DND-41 (cell line): ENCODE measurements around the gene TMEM63B.
A peak's percentile ranks its signal among the peaks of the same experiment; 100 is the strongest.

Experiments
- ATAC-seq: fragments of 200-7000 bp; cut with Tn5 transposase; 3 replicates; pipeline ENCODE4 v1.9.1; 2021; ENCODE audit warnings: low read depth; ENCODE audit not compliant: insufficient read depth
- DNase-seq: peaks from one replicate; pipeline ENCODE4 v3.0.0-alpha.2; 2020
- H2AFZ ChIP-seq: 2 replicates; pipeline ENCODE4 v1.6.0; 2012; ENCODE audit warnings: low read depth, low read length
- H3K27ac ChIP-seq: 2 replicates; pipeline ENCODE4 v1.5.1; 2012; ENCODE audit warnings: low read length, inconsistent platforms
- H3K27me3 ChIP-seq: fragments of 200-600 bp; sonication (generic); 2 replicates; pipeline ENCODE4 v1.6.0; 2012; ENCODE audit warnings: low read length, mild to moderate bottlenecking, inconsistent platforms; ENCODE audit not compliant: insufficient read depth, poor library complexity
- H3K36me3 ChIP-seq: 2 replicates; pipeline ENCODE4 v1.5.1; 2012; ENCODE audit warnings: low read length, inconsistent platforms; ENCODE audit not compliant: insufficient read depth
- H3K4me1 ChIP-seq: 2 replicates; pipeline ENCODE4 v1.5.1; 2012; ENCODE audit warnings: mild to moderate bottlenecking, low read length; ENCODE audit not compliant: insufficient read depth
- H3K4me2 ChIP-seq: 2 replicates; pipeline ENCODE4 v1.6.0; 2012; ENCODE audit warnings: mild to moderate bottlenecking, moderate library complexity, low read length, inconsistent platforms; ENCODE audit not compliant: insufficient read depth
- H3K4me3 ChIP-seq, 2 experiments: fragments of 200-600 bp in 1 of 2; shearing (Covaris generic) in 1 of 2; 2 replicates each; pipeline ENCODE4 v1.5.1; 2012 to 2016; ENCODE audit warnings: inconsistent platforms in 2 of 2, low read length in 2 of 2, mild to moderate bottlenecking in 2 of 2, low read depth in 1 of 2, moderate library complexity in 1 of 2
- H3K79me2 ChIP-seq: 2 replicates; pipeline ENCODE4 v1.6.0; 2012; ENCODE audit warnings: low read length, inconsistent platforms; ENCODE audit not compliant: insufficient read depth
- H3K9ac ChIP-seq: 2 replicates; pipeline ENCODE4 v1.6.0; 2012; ENCODE audit warnings: low read depth, mild to moderate bottlenecking, inconsistent platforms, low read length, moderate library complexity
- H3K9me3 ChIP-seq: 2 replicates; pipeline ENCODE4 v1.5.1; 2012; ENCODE audit warnings: low read length, moderate library complexity, mild to moderate bottlenecking, inconsistent platforms; ENCODE audit not compliant: insufficient read depth, severe bottlenecking
- H4K20me1 ChIP-seq: 2 replicates; pipeline ENCODE4 v1.6.0; 2012; ENCODE audit warnings: low read length; ENCODE audit not compliant: insufficient read depth
- CTCF ChIP-seq: IDR thresholded peaks from 2 replicates; pipeline ENCODE4 v1.5.1; 2012; ENCODE audit warnings: borderline replicate concordance, low read length, moderate library complexity, mild to moderate bottlenecking; ENCODE audit not compliant: poor library complexity, severe bottlenecking; ENCODE audit errors: extremely low read depth
- EZH2 ChIP-seq: IDR thresholded peaks from 3 replicates; pipeline ENCODE4 v1.6.1; 2012; ENCODE audit warnings: borderline replicate concordance, low read depth, mild to moderate bottlenecking, moderate library complexity, low read length, inconsistent platforms; ENCODE audit not compliant: severe bottlenecking

Gene TMEM63B

GRCh38 chr6:44172731-44173500 lies 45.6 kb downstream of the TMEM63B start:
- H3K9ac ChIP-seq, result no peak overlapping the region
- no peaks in the 10 kb centered on the region for H4K20me1 ChIP-seq
- peak; percentile 94 for ATAC-seq
- no peak overlapping the region for H3K4me2 ChIP-seq
- H3K79me2 ChIP-seq, result no peaks in the 10 kb centered on the region
- TF ChIP-seq CTCF (peak; percentile 93), EZH2 (no peak)
- no peak overlapping the region for H3K4me3 ChIP-seq
- H2AFZ ChIP-seq, result no peak overlapping the region
- H3K9me3 ChIP-seq, result no peaks in the 10 kb centered on the region
- DNase-seq, result peak; percentile 76
- peaks cover 3% of the 10 kb centered on the region; the same call in 1 of the 2 replicates for H3K4me1 ChIP-seq
- no peaks in the 10 kb centered on the region for H3K36me3 ChIP-seq
- no peak overlapping the region for H3K27ac ChIP-seq
- H3K27me3 ChIP-seq, result peaks cover 2% of the 10 kb centered on the region

- DNase-seq, result no peak
- H3K9ac ChIP-seq, result no peak overlapping the region
- H3K36me3 ChIP-seq, result no peaks in the 10 kb centered on the region
- H3K27ac ChIP-seq, result no peak overlapping the region
- ATAC-seq, result no peak
- peaks cover 3% of the 10 kb centered on the region; the same call in 1 of the 2 replicates for H3K4me1 ChIP-seq
- H3K79me2 ChIP-seq, result no peaks in the 10 kb centered on the region
- H3K27me3 ChIP-seq, result no peaks in the 10 kb centered on the region
- H4K20me1 ChIP-seq, result no peaks in the 10 kb centered on the region
- no peak overlapping the region for H2AFZ ChIP-seq
- H3K4me3 ChIP-seq, result no peak overlapping the region
- no peak overlapping the region for H3K4me2 ChIP-seq
- TF ChIP-seq EZH2 (no peak), CTCF (no peak)
- H3K9me3 ChIP-seq, result no peaks in the 10 kb centered on the region
Observed at GRCh38 chr6:44176130-44176761, 48.9 kb downstream of the TMEM63B start.

DNA sequence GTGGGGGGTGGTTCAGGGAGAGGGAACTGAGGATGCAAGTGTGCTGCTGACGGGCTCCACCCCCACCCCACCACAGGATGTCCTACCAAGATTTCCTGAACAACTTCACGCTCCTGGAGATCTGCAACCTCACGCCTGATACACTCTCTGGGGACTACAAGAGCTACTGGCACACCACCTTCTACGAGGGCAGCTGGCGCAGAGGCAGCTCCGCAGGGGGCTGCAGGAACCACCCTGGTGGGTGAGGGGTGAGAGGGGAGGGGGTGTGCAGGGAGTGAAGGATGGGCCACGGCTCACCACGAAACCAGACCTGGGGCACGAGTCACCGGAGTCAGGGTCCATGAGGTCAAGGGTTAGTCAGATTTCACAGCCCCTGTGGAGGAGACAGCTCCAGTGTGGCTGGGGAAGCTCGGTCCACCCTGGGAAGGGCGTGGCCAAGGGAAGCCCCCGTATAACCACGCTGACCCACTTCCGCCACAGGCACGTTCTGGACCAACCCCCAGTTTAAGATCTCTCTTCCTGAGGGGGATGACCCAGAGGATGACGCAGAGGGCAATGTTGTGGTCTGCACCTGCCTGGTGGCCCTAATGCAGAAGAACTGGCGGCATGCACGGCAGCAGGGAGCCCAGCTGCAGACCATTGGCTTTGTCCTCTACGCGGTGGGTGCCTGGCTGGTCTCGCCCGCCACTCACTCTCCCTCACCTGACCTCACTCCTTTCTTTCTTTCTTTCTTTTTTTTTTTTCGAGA lies 49.6 kb downstream of the TMEM63B start:
- Histone ChIP-seq H3K9ac (no peak overlapping the region), H3K79me2 (no peaks in the 10 kb centered on the region), H3K4me2 (no peak overlapping the region), H3K36me3 (no peaks in the 10 kb centered on the region), H2AFZ (no peak overlapping the region), H3K4me1 (peaks cover 3% of the 10 kb centered on the region; the same call in 1 of the 2 replicates), H4K20me1 (no peaks in the 10 kb centered on the region), H3K9me3 (no peaks in the 10 kb centered on the region), H3K27me3 (no peaks in the 10 kb centered on the region), H3K27ac (no peak overlapping the region), H3K4me3 (no peak overlapping the region)
- DNase-seq, result peak; percentile 36
- TF ChIP-seq CTCF (no peak), EZH2 (no peak)
- ATAC-seq, result peak; percentile 44; the same call in 2 of the 3 replicates
